Stomach (tissue), 4 donors: ENCODE data around the gene EFCAB10.

Source experiments
- CTCF ChIP-seq, 7 experiments: fragments of 450-650 bp in 4 of 7; fragments of 200-600 bp in 3 of 7; sonication (generic) in 3 of 7; IDR thresholded peaks; one replicate each; pipeline ENCODE4 v1.5.1; 2016 to 2019; ENCODE audit warnings: antibody characterized with exemption in 7 of 7, control low read depth in 2 of 7, mild to moderate bottlenecking in 1 of 7
- EP300 ChIP-seq: sonication (generic); formaldehyde crosslinking; IDR thresholded peaks from one replicate; pipeline ENCODE4 v1.6.1; 2017; ENCODE audit warnings: antibody characterized with exemption
- POLR2A ChIP-seq, 4 donors: fragments of 450-650 bp; IDR thresholded peaks; one replicate each; pipeline ENCODE4 v1.6.1; 2016; ENCODE audit warnings: antibody characterized with exemption in 4 of 4, control low read depth in 2 of 4, mild to moderate bottlenecking in 1 of 4, moderate library complexity in 1 of 4
- POLR2AphosphoS5 ChIP-seq, 3 donors: sonication (generic); formaldehyde crosslinking; IDR thresholded peaks; one replicate each; pipeline ENCODE4 v1.6.1; 2016; ENCODE audit warnings: antibody characterized with exemption in 3 of 3

- TF ChIP-seq CTCF (IDR thresholded peaks at IDR 0.05) (no peak), EP300 (no peak), POLR2A (IDR thresholded peaks at IDR 0.05) (no peak), POLR2AphosphoS5 (IDR thresholded peaks at IDR 0.05) (no peak)
Measured at GRCh38 chr7:105611856-105612775, 30.8 kb upstream of the EFCAB10 start.
